Duodenal mucosa (tissue), 2 donors: ENCODE results near the gene CHKB.
A peak's percentile ranks its signal among the peaks of the same experiment; 100 is the strongest.
"Not testable (repeated sequence)": the region's sequence is repeated elsewhere in the genome, so short reads cannot be mapped to it uniquely, and the experiment has no call there.

Experiments
- H3K27ac ChIP-seq: one replicate; pipeline ENCODE4 v1.7.0; 2013; ENCODE audit warnings: low read depth, low read length
- H3K27me3 ChIP-seq, 2 donors: one replicate each; pipeline ENCODE4 v1.7.0; 2013; ENCODE audit warnings: low read length in 2 of 2, control low read depth in 1 of 2; ENCODE audit not compliant: insufficient read depth in 2 of 2, control insufficient read depth in 1 of 2
- H3K36me3 ChIP-seq, 2 donors: one replicate each; pipeline ENCODE4 v1.7.0; 2013; ENCODE audit warnings: low read length in 2 of 2, control low read depth in 1 of 2; ENCODE audit not compliant: insufficient read depth in 2 of 2, control insufficient read depth in 1 of 2
- H3K4me1 ChIP-seq, 2 donors: one replicate each; pipeline ENCODE4 v1.7.0; 2013; ENCODE audit warnings: low read length in 2 of 2, control low read depth in 1 of 2; ENCODE audit not compliant: insufficient read depth in 2 of 2, control insufficient read depth in 1 of 2
- H3K4me3 ChIP-seq, 2 donors: one replicate each; pipeline ENCODE4 v1.7.0; 2013; ENCODE audit warnings: low read length in 2 of 2, low read depth in 1 of 2
- H3K9ac ChIP-seq, 2 donors: one replicate each; pipeline ENCODE4 v1.7.0; 2013; ENCODE audit warnings: low read length in 2 of 2, low read depth in 1 of 2
- H3K9me3 ChIP-seq, 2 donors: one replicate each; pipeline ENCODE4 v1.7.0; 2013; ENCODE audit warnings: low read length in 2 of 2, control low read depth in 1 of 2; ENCODE audit not compliant: control insufficient read depth in 1 of 2

CHKB gene

DNA sequence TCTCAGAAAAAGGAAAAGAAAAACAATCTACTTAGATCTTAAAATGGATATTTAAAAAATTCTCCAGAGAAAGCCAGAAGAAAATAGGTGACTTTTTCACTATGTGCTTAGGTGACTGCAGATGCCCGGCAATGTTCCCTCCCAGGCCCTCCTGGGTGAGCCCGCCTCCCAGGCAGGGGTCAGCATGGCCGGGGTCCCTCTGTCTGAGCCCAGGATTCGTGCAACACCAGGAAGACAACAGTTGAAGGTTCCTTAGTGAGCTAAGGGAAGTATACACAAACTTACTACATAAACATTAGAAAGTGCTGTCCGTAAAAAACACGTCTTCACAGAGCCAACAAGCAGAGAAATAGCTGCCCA, 29.5 kb upstream of the CHKB start:
- Histone ChIP-seq H3K27me3 (peaks cover 6% of the 10 kb centered on the region in 2 donors), H3K9ac (no peak overlapping the region), H3K27ac (no peak overlapping the region), H3K9me3 (no peaks in the 10 kb centered on the region), H3K4me3 (peak overlapping the region in 1 of 2 donors; percentile 29), H3K4me1 (peaks cover 6 to 13% of the 10 kb centered on the region in 2 donors), H3K36me3 (no peaks in the 10 kb centered on the region)

DNA sequence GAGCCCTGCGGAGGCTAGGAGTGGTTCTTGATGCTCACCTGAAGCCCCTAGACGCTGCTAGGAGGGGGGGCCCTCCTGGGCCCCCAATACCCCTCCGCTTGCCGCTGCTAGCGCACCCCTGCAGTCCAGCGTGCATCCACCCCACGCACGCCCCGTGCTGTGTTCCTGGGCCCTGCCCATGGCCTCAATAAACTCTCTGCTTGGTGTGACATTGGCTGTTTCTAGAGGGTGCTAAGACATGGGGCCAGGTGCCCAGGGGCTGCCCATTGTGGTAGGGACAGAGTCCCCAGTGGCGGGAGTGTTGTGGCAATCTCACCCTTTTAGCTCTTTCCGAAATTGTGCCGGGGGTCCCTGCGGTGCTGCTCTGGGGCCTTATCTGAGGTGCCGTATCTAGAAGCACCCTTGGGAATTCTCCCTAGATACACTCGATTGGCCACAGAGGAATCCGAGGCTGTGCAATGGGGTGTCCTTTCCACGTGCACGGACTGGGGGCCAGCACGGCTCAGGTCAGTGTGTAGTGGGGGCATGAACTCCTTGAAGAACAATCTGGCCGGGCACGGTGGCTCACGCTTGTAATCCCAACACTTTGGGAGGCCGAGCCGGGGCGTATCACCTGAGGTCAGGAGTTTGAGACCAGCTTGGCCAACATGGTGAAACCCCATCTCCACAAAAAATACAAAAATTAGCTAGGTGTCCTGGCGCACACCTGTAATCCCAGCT, 28.9 kb upstream of the CHKB start:
- H3K9ac ChIP-seq = no peak overlapping the region
- no peaks in the 10 kb centered on the region for H3K9me3 ChIP-seq
- H3K27ac ChIP-seq = no peak overlapping the region
- H3K4me3 ChIP-seq = no peak overlapping the region
- H3K4me1 ChIP-seq = peaks cover 6 to 13% of the 10 kb centered on the region in 2 donors
- no peaks in the 10 kb centered on the region for H3K36me3 ChIP-seq
- H3K27me3 ChIP-seq = peaks cover 6 to 8% of the 10 kb centered on the region in 2 donors

DNA sequence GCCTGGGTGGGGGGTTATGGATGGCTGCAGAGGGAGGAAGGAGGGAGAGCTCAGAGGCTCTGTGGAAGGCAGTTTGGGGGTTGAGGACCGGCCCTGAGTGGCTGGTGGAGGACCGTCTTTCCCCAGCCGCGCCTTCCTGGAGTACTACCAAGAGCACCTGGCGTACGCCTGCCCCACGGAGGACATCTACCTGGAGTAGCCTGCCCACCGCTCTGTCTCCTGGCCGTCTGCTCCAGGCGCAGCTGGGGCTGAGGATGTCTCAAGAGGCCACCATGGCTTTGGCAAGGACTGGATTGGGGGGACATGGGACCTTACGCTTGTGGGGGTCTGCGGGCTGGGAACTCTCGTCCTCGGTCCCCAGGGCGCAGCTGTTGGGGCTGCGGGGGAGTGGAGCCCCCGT, 27.9 kb upstream of the CHKB start:
- Histone ChIP-seq H3K9me3 (no peaks in the 10 kb centered on the region), H3K9ac (no peak overlapping the region), H3K27ac (no peak overlapping the region), H3K36me3 (no peaks in the 10 kb centered on the region), H3K4me1 (peaks cover 6 to 13% of the 10 kb centered on the region in 2 donors), H3K4me3 (no peak overlapping the region), H3K27me3 (peaks cover 6 to 12% of the 10 kb centered on the region in 2 donors)

DNA sequence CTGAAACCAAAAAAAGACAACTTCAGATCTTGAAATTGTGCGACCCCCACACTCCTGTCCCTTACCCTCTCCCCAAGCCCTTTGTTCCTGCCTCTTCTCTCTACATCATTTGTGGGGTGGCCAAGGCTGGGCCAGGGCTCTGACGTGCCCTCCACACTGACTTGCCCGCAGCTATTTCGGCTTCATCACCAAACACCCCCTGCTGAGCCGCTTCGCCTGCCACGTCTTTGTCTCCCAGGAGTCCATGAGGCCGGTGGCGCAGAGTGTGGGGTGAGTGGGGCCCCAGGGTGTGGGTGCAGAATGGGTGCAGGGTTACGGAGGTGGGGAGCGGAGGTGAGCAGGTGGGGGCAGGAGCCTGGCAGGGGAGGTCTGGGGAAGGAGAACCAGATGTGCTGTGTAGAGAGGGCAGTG, 27.4 kb upstream of the CHKB start:
- H3K9me3 ChIP-seq = no peaks in the 10 kb centered on the region
- no peak overlapping the region for H3K9ac ChIP-seq
- no peak overlapping the region for H3K27ac ChIP-seq
- peaks cover 6 to 13% of the 10 kb centered on the region in 2 donors for H3K4me1 ChIP-seq
- H3K27me3 ChIP-seq = peaks cover 6 to 16% of the 10 kb centered on the region in 2 donors
- H3K36me3 ChIP-seq = no peaks in the 10 kb centered on the region
- no peak overlapping the region for H3K4me3 ChIP-seq

DNA sequence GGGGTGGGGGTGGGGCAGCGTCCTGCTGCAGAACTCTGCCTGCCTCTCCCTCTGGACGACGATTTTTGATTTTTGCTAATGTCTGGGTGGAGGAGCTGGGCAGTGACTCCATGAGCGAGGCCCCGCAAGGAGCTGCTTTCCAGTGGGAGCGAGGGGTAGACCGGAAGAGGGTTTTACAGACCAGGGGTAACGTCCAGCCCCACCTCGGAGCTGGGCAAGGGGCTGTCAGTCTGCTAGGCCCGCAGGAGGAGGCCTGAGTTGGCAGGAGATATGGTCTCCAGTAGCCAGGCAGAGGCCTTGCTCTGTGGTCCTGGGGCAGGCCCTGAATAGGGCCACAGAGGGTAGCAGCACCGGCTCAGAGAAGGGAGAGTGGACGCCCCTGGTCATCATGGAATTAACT, 26.9 kb upstream of the CHKB start:
- no peak overlapping the region for H3K4me3 ChIP-seq
- no peak overlapping the region for H3K27ac ChIP-seq
- H3K27me3 ChIP-seq = peaks cover 6 to 21% of the 10 kb centered on the region in 2 donors
- H3K4me1 ChIP-seq = peaks cover 6 to 13% of the 10 kb centered on the region in 2 donors
- no peaks in the 10 kb centered on the region for H3K36me3 ChIP-seq
- no peak overlapping the region for H3K9ac ChIP-seq
- no peaks in the 10 kb centered on the region for H3K9me3 ChIP-seq

DNA sequence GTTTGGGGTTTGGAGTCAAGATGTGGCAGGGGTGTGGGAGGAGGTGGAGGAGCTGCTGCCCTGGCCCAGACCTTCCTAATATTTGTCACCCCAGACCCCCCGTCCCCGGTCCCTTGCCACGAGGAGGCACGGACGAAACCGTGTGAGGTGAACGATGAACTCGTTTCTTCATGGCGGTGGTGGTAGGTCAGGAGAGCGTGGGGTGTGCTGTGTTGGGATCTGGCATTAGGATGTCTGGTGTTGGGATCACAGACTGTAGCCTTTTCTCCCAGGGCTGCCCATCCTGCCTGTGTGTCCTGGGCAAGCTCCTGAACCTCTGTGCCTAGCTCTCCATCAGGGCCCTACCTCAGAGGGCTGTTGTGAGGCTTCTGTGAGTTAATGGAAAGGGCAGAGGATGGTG, 26.3 kb upstream of the CHKB start:
- Histone ChIP-seq H3K36me3 (no peaks in the 10 kb centered on the region), H3K27me3 (peaks cover 6 to 21% of the 10 kb centered on the region in 2 donors), H3K4me1 (peaks cover 6 to 13% of the 10 kb centered on the region in 2 donors), H3K27ac (no peak overlapping the region), H3K9ac (no peak overlapping the region), H3K9me3 (no peaks in the 10 kb centered on the region), H3K4me3 (no peak overlapping the region)

DNA sequence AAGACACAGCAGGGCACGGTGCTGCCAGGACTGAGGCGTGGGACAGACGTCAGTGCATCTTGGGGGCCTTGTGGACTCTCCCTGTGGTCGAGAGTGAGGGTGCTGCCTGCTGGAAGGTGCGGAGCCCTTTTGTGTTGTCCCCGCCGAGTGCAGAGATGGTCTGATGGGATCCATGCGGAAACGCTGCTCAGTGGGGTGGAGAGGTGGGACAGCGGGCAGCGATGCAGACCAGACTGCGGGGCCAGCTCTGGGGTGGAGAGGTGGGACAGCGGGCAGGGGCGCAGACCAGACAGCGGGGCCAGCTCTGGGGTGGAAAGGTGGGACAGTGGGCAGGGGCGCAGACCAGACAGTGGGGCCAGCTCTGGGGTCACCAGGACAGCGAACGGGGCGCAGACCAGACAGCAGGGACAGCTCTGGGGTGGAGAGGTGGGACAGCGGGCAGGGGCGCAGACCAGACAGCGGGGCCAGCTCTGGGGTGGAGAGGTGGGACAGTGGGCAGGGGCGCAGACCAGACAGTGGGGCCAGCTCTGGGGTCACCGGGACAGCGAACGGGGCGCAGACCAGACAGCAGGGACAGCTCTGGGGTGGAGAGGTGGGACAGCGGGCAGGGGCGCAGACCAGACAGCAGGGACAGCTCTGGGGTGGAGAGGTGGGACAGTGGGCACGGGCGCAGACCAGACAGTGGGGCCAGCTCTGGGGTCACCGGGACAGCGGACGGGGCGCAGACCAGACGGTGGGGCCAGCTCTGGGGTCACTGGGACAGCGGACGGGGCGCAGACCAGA, 25.6 kb upstream of the CHKB start:
- H3K4me3 ChIP-seq, H3K27ac ChIP-seq: not testable (repeated sequence)

DNA sequence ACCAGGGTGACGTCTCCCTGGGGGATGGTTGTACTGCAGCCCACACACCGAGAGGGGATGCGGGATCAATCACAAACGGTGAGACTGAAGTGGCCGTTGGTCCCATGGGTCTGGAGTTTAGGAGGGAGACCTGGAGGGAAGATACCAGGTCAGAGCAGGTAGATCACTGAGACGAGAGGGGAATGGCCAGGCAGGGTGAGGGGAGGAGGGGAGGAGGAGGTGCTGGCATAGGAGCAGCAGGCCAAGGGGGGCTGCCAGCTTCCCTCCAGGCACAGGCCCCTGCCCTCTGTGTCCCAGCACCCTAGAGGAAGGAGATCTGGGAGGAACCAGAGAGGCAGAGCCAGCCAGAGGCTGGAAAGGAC, 25.0 kb upstream of the CHKB start:
- H3K4me3 ChIP-seq = no peak overlapping the region
- peaks cover 19 to 27% of the 10 kb centered on the region in 2 donors for H3K27me3 ChIP-seq
- peaks cover 0 to 6% of the 10 kb centered on the region in 2 donors for H3K4me1 ChIP-seq
- H3K9me3 ChIP-seq = no peaks in the 10 kb centered on the region
- H3K27ac ChIP-seq = no peak overlapping the region
- H3K36me3 ChIP-seq = no peaks in the 10 kb centered on the region
- no peak overlapping the region for H3K9ac ChIP-seq

More for the DNA sequence above, 25.6 kb upstream of the CHKB start:
- not testable (repeated sequence) for H3K36me3 ChIP-seq, H3K9me3 ChIP-seq, H3K9ac ChIP-seq
- Histone ChIP-seq H3K4me1 (peaks cover 4 to 10% of the 10 kb centered on the region in 2 donors), H3K27me3 (peaks cover 13 to 21% of the 10 kb centered on the region in 2 donors)

DNA sequence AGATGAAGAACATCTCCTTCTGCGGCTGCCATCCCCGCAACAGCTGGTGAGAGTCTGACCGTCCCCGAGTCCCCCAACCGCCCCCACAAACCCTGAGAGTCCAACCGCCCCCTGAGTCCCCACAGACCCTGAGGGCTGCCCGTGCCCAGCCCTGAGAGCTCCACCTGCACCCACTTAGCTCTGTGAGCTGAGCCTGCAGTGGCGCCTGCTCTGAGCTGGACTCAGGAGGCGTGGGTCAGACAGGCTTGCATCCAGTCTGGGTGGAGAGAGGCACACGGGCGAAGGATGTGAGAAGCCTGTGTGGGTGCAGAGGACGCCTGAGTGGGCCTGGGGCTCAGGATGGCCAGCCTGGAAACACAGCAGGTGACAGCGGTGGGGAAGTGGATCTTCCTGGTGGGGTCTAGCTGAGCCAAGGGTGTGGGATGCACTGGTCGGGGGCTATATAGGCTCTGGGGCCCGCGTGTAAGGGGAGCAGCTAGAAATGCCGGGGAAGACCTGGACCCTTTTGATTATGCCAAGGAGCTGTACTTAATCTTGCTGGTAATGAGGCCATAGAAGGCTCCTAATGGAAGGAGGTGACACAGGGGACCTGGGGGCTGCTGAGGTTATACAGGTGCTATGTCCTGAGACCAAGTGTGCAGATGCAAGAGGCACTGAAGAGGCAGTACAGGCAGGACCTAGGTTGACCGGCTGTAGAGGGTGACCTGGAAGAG, 24.5 kb upstream of the CHKB start:
- Histone ChIP-seq H3K27ac (no peak overlapping the region), H3K27me3 (peaks cover 24 to 31% of the 10 kb centered on the region in 2 donors), H3K9ac (no peak overlapping the region), H3K4me1 (peaks cover 0 to 1% of the 10 kb centered on the region in 2 donors), H3K9me3 (no peaks in the 10 kb centered on the region), H3K36me3 (no peaks in the 10 kb centered on the region), H3K4me3 (no peak overlapping the region)
